Diencephalon (tissue), 1 donor: ENCODE results near the gene TOMT. TPM values are rescaled to one million over a fixed set of nuclear protein-coding genes. Genes with fewer than 3 reads are reported as not detected.

Experiments
- small RNA-seq: library from RNA; depleted of rRNA; stranded (forward); fragments of <200 nt; gene quantifications from one replicate; pipeline ENCODE3, GENCODE V24; 2014
- total RNA-seq: library from RNA; depleted of rRNA; stranded (reverse); fragments of >200 nt; gene quantifications from one replicate; pipeline ENCODE4 v1.2.3, GENCODE V29; 2014

Gene TOMT, protein sequence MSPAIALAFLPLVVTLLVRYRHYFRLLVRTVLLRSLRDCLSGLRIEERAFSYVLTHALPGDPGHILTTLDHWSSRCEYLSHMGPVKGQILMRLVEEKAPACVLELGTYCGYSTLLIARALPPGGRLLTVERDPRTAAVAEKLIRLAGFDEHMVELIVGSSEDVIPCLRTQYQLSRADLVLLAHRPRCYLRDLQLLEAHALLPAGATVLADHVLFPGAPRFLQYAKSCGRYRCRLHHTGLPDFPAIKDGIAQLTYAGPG
- total RNA-seq = not detected

DNA sequence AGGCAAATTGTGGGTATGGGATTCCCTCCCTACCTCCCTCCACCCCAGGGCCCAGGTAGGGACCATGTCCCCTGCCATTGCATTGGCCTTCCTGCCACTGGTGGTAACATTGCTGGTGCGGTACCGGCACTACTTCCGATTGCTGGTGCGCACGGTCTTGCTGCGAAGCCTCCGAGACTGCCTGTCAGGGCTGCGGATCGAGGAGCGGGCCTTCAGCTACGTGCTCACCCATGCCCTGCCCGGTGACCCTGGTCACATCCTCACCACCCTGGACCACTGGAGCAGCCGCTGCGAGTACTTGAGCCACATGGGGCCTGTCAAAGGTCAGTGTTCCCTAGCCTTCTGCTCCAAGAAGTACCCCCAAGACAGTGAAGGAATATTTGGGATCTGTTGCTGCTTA is at the start of gene TOMT:
Gene TOMT, plus strand, starts transcription at position 37 of the 400 bp plus-strand sequence. Its CDS starts 28 bp downstream, at position 65.

GRCh38 chr11:72080326-72081183 is 25.2 kb upstream of the TOMT start, which contains the start of the genes LRRC51 and NUMA1:
Gene LRRC51 (plus strand): TSS chr11:72080850. CDS start chr11:72089084, 8,234 bp downstream.
Gene NUMA1 (minus strand): TSS chr11:72080542. CDS start chr11:72035943, 44,599 bp downstream.

DNA sequence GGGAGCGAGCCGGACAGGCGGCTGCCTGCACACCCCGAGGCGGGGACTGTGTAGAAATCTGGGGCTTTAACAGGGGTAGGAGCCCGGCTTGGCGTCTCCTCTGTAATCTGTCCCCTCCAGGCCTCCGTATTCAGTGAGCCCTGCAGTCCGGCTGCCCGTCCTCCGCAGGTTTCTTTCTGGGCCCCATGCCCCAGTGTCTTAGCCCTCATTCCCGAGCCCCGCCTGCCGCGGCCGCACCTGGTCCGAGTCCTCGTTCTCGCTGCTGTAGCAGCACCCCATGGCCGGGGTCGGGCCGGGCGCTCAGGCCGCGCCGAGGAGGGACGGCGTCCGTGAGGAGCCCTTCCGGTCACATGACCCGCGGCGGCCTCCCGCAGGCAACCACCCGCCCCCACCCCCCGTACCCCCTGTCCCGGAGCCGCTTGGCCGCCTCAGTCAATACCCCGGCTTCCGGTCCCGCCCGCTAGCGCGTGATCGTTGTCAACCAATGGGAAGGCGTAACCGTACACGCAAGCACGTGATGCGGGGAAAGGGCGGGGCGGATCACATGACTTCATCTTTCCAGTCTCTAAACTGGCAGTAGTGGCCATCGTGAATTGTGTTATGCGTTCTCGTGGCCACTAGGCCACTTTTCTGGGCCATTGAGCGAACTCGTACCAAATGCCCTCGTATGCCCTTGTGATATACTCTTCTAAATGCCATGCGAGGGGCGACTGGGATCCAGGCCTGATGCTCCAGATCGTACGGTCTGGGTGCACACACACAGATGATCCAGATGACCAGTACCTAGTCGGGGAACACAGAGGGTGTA is 2.6 kb upstream of the TOMT start, which contains the start of gene LAMTOR1:
Gene LAMTOR1, minus strand, starts transcription at position 352 of the 808 bp plus-strand sequence. Its CDS starts 73 bp downstream, at position 279.

GRCh38 chr11:72112143-72112977 is 6.6 kb downstream of the TOMT start, which contains the start of gene ANAPC15:
Gene ANAPC15 (minus strand): TSS chr11:72112695. CDS start chr11:72111276, 1,419 bp downstream.

DNA sequence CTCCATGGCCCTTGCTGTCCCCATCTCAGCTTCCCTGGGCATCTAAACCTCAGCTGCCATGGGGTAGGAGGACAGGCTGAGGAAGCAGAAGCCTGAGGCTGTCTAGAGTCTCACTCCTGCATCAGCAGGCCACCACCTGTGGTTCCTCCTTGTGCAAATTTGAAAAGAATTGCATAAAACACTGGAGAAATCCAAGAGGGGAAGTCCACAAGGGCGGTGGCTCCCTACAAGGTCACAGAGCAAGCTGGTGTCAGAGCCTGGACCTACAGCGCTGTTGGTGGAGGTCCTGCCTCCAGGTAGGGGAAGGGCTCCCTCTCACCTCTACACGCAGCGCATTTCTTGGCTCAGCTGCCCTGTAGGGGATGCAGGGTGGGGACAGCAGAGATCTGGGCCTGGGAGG is 29.7 kb downstream of the TOMT start, which contains the start of gene FOLR3:
Gene FOLR3, plus strand, starts transcription at position 253 of the 400 bp plus-strand sequence. CDS start 228 bp downstream, outside the sequence.

Small RNA genes within 50 kb of the gene (small RNA-seq; reads per million reads assigned to genes)
- not detected for gene MIR3165

Other genes starting within 250 kb of the TOMT start
- gene DEFB131B, start 227.5 kb upstream of the TOMT start, total RNA-seq = not detected
- gene XNDC1N, start 177.3 kb upstream of the TOMT start, total RNA-seq = 13.6 TPM
- gene RNF121, start 176.9 kb upstream of the TOMT start, total RNA-seq = 27.5 TPM
- gene IL18BP, start 107.0 kb upstream of the TOMT start, total RNA-seq = 2.8 TPM
- gene NUMA1, start 25.4 kb upstream of the TOMT start, total RNA-seq = 144 TPM
- gene LRRC51, start 25.1 kb upstream of the TOMT start, total RNA-seq = 18.7 TPM
- gene LAMTOR1, start 2.6 kb upstream of the TOMT start, total RNA-seq = 60.0 TPM
- gene ANAPC15, start 6.8 kb downstream of the TOMT start, total RNA-seq = 15.5 TPM
- not detected for gene FOLR3, start 29.8 kb downstream of the TOMT start, total RNA-seq
- 9.2 TPM for gene FOLR1, start 86.2 kb downstream of the TOMT start, total RNA-seq
- 10.8 TPM for gene FOLR2, start 110.9 kb downstream of the TOMT start, total RNA-seq
- 20.5 TPM for gene INPPL1, start 118.8 kb downstream of the TOMT start, total RNA-seq
- gene PHOX2A, start 138.3 kb downstream of the TOMT start, total RNA-seq = not detected